Uterus (tissue), 2 donors: ENCODE data around the gene TMEM201.

Experiments
- POLR2A ChIP-seq, 2 donors: fragments of 450-650 bp; IDR thresholded peaks; one replicate each; pipeline ENCODE4 v1.6.1; 2016; ENCODE audit warnings: antibody characterized with exemption in 2 of 2, mild to moderate bottlenecking in 1 of 2, moderate library complexity in 1 of 2
- TF ChIP-seq, protein P1 (sequence below), 4 experiments: fragments of 200-600 bp in 2 of 4; fragments of 450-650 bp in 2 of 4; sonication (generic) in 2 of 4; IDR thresholded peaks; one replicate each; pipeline ENCODE4 v1.5.1; 2016 to 2019; ENCODE audit warnings: antibody characterized with exemption in 4 of 4, mild to moderate bottlenecking in 2 of 4, moderate library complexity in 1 of 4

DNA sequence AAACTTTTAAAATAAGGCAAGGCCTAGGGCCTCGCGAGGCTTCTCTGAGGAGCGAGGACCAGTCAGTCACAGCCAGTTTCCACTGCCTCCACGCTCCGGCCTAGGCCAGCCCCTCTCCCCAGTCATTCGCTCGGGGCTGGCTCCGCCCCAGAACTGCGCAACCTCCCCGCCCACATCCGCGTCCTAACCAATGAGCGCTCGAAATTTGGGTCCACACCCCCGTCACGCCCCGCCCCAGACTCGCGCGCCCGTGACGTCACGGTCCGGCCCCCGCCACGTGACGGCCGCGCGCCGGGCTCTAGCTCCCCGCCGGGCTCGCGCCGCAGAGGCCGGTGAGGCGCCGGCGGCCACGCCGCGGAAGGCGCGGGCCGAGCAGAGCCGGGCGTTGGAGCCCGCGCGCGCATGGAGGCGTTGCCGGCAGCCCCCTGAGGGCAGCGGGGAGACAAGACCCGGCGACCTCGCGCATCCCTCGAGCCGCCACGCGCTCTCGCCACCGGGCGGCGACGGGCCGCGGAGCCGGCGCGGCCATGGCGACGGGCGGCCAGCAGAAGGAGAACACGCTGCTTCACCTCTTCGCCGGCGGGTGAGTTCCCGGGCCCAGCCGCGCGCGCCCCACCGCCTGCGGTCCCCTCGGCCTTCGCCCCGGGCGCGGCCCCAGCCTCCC is 49.4 kb upstream of the TMEM201 start, which contains the start of gene SLC25A33:
- TF ChIP-seq POLR2A (IDR thresholded peaks at IDR 0.05): peak; percentile 98 to 99
- TF ChIP-seq, protein P1, sequence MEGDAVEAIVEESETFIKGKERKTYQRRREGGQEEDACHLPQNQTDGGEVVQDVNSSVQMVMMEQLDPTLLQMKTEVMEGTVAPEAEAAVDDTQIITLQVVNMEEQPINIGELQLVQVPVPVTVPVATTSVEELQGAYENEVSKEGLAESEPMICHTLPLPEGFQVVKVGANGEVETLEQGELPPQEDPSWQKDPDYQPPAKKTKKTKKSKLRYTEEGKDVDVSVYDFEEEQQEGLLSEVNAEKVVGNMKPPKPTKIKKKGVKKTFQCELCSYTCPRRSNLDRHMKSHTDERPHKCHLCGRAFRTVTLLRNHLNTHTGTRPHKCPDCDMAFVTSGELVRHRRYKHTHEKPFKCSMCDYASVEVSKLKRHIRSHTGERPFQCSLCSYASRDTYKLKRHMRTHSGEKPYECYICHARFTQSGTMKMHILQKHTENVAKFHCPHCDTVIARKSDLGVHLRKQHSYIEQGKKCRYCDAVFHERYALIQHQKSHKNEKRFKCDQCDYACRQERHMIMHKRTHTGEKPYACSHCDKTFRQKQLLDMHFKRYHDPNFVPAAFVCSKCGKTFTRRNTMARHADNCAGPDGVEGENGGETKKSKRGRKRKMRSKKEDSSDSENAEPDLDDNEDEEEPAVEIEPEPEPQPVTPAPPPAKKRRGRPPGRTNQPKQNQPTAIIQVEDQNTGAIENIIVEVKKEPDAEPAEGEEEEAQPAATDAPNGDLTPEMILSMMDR (IDR thresholded peaks at IDR 0.05): peak in 1 of 4 experiments; percentile 24
